GM12891 (cell line): Measurements from ENCODE around the gene PHF21A.
"Not testable (repeated sequence)": the region's sequence is repeated elsewhere in the genome, so short reads cannot be mapped to it uniquely, and the experiment has no call there.

Source experiments
- POLR2A ChIP-seq: IDR thresholded peaks from 2 replicates; pipeline ENCODE4 v1.6.1; 2011; ENCODE audit warnings: low read depth, low read length, control low read depth
- POLR2AphosphoS5 ChIP-seq: IDR thresholded peaks from 2 replicates; pipeline ENCODE4 v1.6.1; 2011; ENCODE audit warnings: low read depth, low read length, control low read depth
- TAF1 ChIP-seq: IDR thresholded peaks from 2 replicates; pipeline ENCODE4 v1.6.1; 2011; ENCODE audit warnings: low read depth, low read length, control low read depth

DNA sequence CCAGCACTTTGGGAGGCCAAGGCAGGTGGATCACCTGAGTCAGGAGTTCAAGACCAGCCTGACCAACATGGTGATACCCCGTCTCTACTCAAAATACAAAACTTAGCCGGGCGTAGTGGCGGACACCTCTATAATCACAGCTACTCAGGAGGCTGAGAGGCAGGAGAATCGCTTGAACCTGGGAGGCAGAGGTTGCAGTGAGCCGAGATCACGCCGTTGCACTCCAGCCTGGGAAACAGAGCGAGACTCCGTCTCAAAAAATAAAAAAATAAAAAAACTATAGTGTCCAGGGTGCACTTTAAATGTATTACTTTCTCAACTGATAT lies 4.6 kb downstream of the PHF21A start:
- TF ChIP-seq POLR2AphosphoS5, POLR2A, TAF1: not testable (repeated sequence)
